GM23248 (cell line): Measurements from ENCODE around the gene IFT88. TPM values are rescaled to one million over a fixed set of nuclear protein-coding genes. Genes with fewer than 3 reads are reported as not detected.

Experiments
- DNase-seq: peaks from one replicate; pipeline ENCODE4 v3.0.0-alpha.2; 2015
- H2AFZ ChIP-seq: fragments of 200-600 bp; sonication (generic); 2 replicates; pipeline ENCODE4 v1.6.1; 2016; ENCODE audit warnings: antibody characterized with exemption
- H3F3A ChIP-seq: fragments of 200-600 bp; sonication (generic); 2 replicates; pipeline ENCODE4 v1.6.1; 2016; ENCODE audit warnings: mild to moderate bottlenecking, antibody characterized with exemption, mixed run types; ENCODE audit not compliant: insufficient read depth
- H3K27ac ChIP-seq: fragments of 200-600 bp; sonication (generic); 2 replicates; pipeline ENCODE4 v1.5.1; 2016; ENCODE audit warnings: mild to moderate bottlenecking
- H3K27me3 ChIP-seq: fragments of 200-600 bp; sonication (generic); replicated peaks from 2 replicates; pipeline ENCODE4 v1.6.1; 2016; ENCODE audit warnings: mild to moderate bottlenecking; ENCODE audit not compliant: insufficient read depth
- H3K36me3 ChIP-seq: fragments of 200-600 bp; sonication (generic); 2 replicates; pipeline ENCODE4 v1.6.1; 2016; ENCODE audit warnings: low read depth, mild to moderate bottlenecking
- H3K4me1 ChIP-seq: fragments of 200-600 bp; sonication (generic); 2 replicates; pipeline ENCODE4 v1.6.1; 2016; ENCODE audit warnings: mild to moderate bottlenecking; ENCODE audit not compliant: insufficient read depth
- H3K4me2 ChIP-seq: fragments of 200-600 bp; sonication (generic); one replicate; pipeline ENCODE4 v1.6.1; 2016; ENCODE audit warnings: mild to moderate bottlenecking; ENCODE audit not compliant: unreplicated experiment
- H3K4me3 ChIP-seq: fragments of 200-600 bp; sonication (generic); 2 replicates; pipeline ENCODE4 v1.5.1; 2016; ENCODE audit warnings: mild to moderate bottlenecking
- H3K79me2 ChIP-seq: fragments of 200-600 bp; sonication (generic); 2 replicates; pipeline ENCODE4 v1.6.1; 2016; ENCODE audit warnings: mild to moderate bottlenecking; ENCODE audit not compliant: insufficient read depth
- H3K9ac ChIP-seq: fragments of 200-600 bp; sonication (generic); 2 replicates; pipeline ENCODE4 v1.6.1; 2016; ENCODE audit warnings: mild to moderate bottlenecking
- H3K9me2 ChIP-seq: fragments of 200-600 bp; sonication (generic); 2 replicates; pipeline ENCODE4 v1.6.1; 2016; ENCODE audit warnings: mixed run types, mild to moderate bottlenecking, moderate library complexity; ENCODE audit not compliant: insufficient read depth
- H3K9me3 ChIP-seq: fragments of 200-600 bp; sonication (generic); one replicate; pipeline ENCODE4 v1.6.1; 2017; ENCODE audit warnings: low read depth
- H4K20me1 ChIP-seq: fragments of 200-600 bp; sonication (generic); 2 replicates; pipeline ENCODE4 v1.6.0; 2016; ENCODE audit not compliant: insufficient read depth
- EZH2 ChIP-seq: fragments of 200-600 bp; sonication (generic); IDR thresholded peaks from 2 replicates; pipeline ENCODE4 v1.6.1; 2018; ENCODE audit warnings: antibody characterized with exemption, mild to moderate bottlenecking; ENCODE audit not compliant: insufficient read depth, poor library complexity, severe bottlenecking
- EZH2phosphoT487 ChIP-seq: fragments of 200-600 bp; sonication (generic); IDR thresholded peaks from 2 replicates; pipeline ENCODE4 v1.6.1; 2018; ENCODE audit warnings: antibody characterized with exemption, moderate library complexity, mild to moderate bottlenecking, low read depth; ENCODE audit not compliant: insufficient read depth
- WGBS, 2 experiments: methylation state at CpG; one replicate each; pipeline ENCODE4 v1.1.6; 2015 to 2017; ENCODE audit warnings: low lambda C conversion rate in 2 of 2, low coverage in 1 of 2; ENCODE audit errors: missing lambda C conversion rate in 2 of 2; 5-methylcytosine and 5-hydroxymethylcytosine counted together
- in situ Hi-C: fragments of 300-500 bp; cut with MboI; formaldehyde crosslinking; loops from 2 replicates; pipeline ENCODE4 v1.15.0; 2020
- polyA plus RNA-seq: library from polyadenylated mRNA; unstranded; fragments of >200 nt; fragmentation: Nextera tagmentation; extraction: Ambion mirVana; gene quantifications from 2 replicates; pipeline ENCODE4 v1.2.1, GENCODE V29; 2016
- total RNA-seq: library from RNA; depleted of rRNA; stranded (reverse); fragments of >200 nt; shearing (Covaris generic); gene quantifications from 2 replicates; pipeline ENCODE4 v1.2.3, GENCODE V29; 2014

IFT88 gene
- total and polyA plus RNA-seq, 2 experiments from 2014 or later: 10.3 to 11.4 TPM

DNA sequence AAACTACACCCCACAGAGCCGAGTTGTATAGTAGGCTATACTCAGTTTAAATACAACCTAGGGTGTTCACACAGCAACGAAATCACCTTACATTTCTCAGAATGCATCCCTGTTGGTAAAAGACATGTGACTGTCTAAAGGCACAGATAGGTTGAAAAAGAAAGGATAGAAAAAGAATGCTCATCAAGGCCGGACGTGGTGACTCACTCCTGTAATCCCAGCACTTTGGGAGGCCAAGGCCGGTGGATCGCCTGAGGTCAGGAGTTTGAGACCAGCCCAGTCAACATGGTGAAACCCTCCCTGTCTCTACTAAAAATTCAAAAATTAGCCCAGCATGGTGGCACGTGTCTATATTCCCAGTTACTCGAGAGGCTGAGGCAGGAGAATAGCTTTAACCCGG is 132.8 kb downstream of the IFT88 start:
- in situ Hi-C loops: loop anchor here (25.0 kb wide), 1 partner anchor 512 kb away; the partner anchor contains the start of gene GJB2
- 85 to 87% methylated on average over 9 of the region's 9 CpGs for WGBS, 2 experiments

DNA sequence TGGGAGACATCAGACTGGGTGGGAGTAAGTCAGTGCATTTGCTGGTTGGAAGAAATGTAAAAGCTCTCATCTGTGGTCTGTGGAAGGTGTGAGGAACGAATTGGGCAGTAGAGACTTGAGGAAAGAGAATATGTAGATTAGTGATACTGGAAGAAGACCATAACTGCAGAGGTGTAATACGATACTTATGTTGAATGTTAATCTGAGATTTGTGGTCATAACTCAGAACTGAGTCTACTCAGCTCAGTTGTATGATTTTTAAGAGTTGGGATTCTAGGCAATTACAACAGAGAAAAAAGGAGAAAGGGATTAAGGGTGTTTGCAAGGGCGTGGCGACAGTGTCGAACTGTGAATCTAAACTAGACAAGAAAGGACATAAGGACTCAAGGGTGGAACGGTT is 133.3 kb downstream of the IFT88 start:
- Histone ChIP-seq H3K4me2 (no peak overlapping the region), H3K79me2 (no peaks in the 10 kb centered on the region), H3K4me1 (no peaks in the 10 kb centered on the region), H4K20me1 (no peaks in the 10 kb centered on the region), H2AFZ (no peak overlapping the region), H3K9ac (no peak overlapping the region), H3K9me2 (no peaks in the 10 kb centered on the region), H3K4me3 (no peak overlapping the region), H3F3A (0 out of 2 replicates have a peak, but pooled peaks cover 6% of the 10 kb centered on the region), H3K27ac (no peak overlapping the region), H3K36me3 (no peaks in the 10 kb centered on the region), H3K9me3 (no peaks in the 10 kb centered on the region), H3K27me3 (peaks cover 29% of the 10 kb centered on the region)
- TF ChIP-seq EZH2 (no peak), EZH2phosphoT487 (no peak)
- in situ Hi-C loops: no loop called here
- DNase-seq: no peak
- 83 to 85% methylated on average over 6 of the region's 6 CpGs for WGBS, 2 experiments

More for the DNA sequence above, 132.8 kb downstream of the IFT88 start:
- Histone ChIP-seq H4K20me1 (no peaks in the 10 kb centered on the region), H3K27me3 (peaks cover 29% of the 10 kb centered on the region), H3K4me1 (no peaks in the 10 kb centered on the region), H3K4me2 (no peak overlapping the region), H3F3A (0 out of 2 replicates have a peak, but pooled peaks cover 6% of the 10 kb centered on the region), H3K9me2 (no peaks in the 10 kb centered on the region), H3K9me3 (no peaks in the 10 kb centered on the region), H3K4me3 (no peak overlapping the region), H3K36me3 (no peaks in the 10 kb centered on the region), H3K27ac (no peak overlapping the region), H3K79me2 (no peaks in the 10 kb centered on the region), H3K9ac (no peak overlapping the region), H2AFZ (no peak overlapping the region)
- no peak for DNase-seq
- TF ChIP-seq EZH2 (no peak), EZH2phosphoT487 (no peak)

DNA sequence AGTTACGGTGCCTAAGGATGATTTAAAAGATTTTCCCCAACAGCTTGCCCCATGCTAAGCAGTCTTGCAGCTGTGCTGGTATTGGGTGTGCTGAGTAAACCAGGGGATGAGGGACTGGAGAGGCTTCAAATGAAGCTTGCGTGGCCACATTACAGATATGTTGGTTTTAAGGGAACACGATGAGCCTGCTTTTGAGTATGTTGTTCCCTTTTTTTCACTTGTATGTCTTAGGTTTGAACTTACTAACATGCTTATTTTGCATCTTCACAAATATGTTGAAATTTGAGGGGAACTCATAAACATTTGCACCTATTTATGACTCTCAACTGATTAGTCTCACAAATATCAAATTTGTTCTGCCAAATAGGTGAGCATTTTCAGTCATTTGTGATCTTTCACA is 134.5 kb downstream of the IFT88 start:
- H3K9me2 ChIP-seq: no peaks in the 10 kb centered on the region
- H3K36me3 ChIP-seq: no peaks in the 10 kb centered on the region
- peaks cover 29% of the 10 kb centered on the region for H3K27me3 ChIP-seq
- WGBS, 2 experiments: 80 to 86% methylated on average over 3 of the region's 3 CpGs
- no peaks in the 10 kb centered on the region for H3K4me1 ChIP-seq
- H3K9me3 ChIP-seq: no peaks in the 10 kb centered on the region
- no peak overlapping the region for H3K4me2 ChIP-seq
- H3K9ac ChIP-seq: no peak overlapping the region
- no peak for TF ChIP-seq EZH2
- no peak for TF ChIP-seq EZH2phosphoT487
- H2AFZ ChIP-seq: no peak overlapping the region
- H4K20me1 ChIP-seq: no peaks in the 10 kb centered on the region
- H3K4me3 ChIP-seq: no peak overlapping the region
- no peaks in the 10 kb centered on the region for H3K79me2 ChIP-seq
- H3F3A ChIP-seq: 0 out of 2 replicates have a peak, but pooled peaks cover 6% of the 10 kb centered on the region
- H3K27ac ChIP-seq: no peak overlapping the region
- DNase-seq: no peak
- in situ Hi-C loops: no loop called here

DNA sequence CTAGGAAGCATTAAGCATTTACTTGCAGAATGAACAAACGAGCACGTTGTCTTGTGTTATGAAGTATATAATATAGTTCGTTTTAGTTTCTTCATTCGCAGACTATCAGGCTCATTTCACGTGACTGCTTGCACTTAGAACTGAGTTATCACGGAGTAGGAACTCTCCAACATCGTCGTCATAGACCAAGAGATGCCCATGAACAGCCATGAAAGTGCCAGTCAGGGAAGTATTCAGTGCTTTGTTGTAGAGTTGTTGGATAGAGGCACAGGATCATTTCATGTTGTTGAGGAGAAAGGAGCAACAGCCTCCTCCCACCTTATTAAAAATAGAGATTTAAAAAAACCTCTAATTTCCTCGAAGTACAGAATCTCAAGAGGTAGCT is 135.6 kb downstream of the IFT88 start:
- H3K79me2 ChIP-seq: no peaks in the 10 kb centered on the region
- 10 to 15% methylated on average over 9 of the region's 9 CpGs for WGBS, 2 experiments
- H3K36me3 ChIP-seq: no peaks in the 10 kb centered on the region
- H3K4me3 ChIP-seq: peak overlapping the region; percentile 64; the same call in 1 of the 2 replicates
- peak; percentile 47 for DNase-seq
- 0 out of 2 replicates have a peak, but pooled peaks cover 6% of the 10 kb centered on the region for H3F3A ChIP-seq
- peak overlapping the region; percentile 78 for H3K4me2 ChIP-seq
- H3K27me3 ChIP-seq: peaks cover 29% of the 10 kb centered on the region
- H4K20me1 ChIP-seq: no peaks in the 10 kb centered on the region
- H3K27ac ChIP-seq: no peak overlapping the region
- H3K9ac ChIP-seq: no peak overlapping the region
- no peaks in the 10 kb centered on the region for H3K4me1 ChIP-seq
- TF ChIP-seq EZH2phosphoT487 (peak; percentile 9; the same call in 1 of the 2 replicates), EZH2 (no peak)
- H2AFZ ChIP-seq: peak overlapping the region; percentile 65; the same call in 1 of the 2 replicates
- H3K9me2 ChIP-seq: no peaks in the 10 kb centered on the region
- no peaks in the 10 kb centered on the region for H3K9me3 ChIP-seq
- in situ Hi-C loops: no loop called here
